HG02943 (cell line): Measurements from ENCODE around the gene ACAA2.
"Not testable (repeated sequence)": the region's sequence is repeated elsewhere in the genome, so short reads cannot be mapped to it uniquely, and the experiment has no call there.

Experiments
- ATAC-seq: cut with Tn5 transposase; IDR thresholded peaks from one replicate; pipeline ENCODE4 v1.9.1; 2021; ENCODE audit warnings: mild to moderate bottlenecking, low read depth, moderate library complexity; ENCODE audit not compliant: unreplicated experiment

The ACAA2 gene

DNA sequence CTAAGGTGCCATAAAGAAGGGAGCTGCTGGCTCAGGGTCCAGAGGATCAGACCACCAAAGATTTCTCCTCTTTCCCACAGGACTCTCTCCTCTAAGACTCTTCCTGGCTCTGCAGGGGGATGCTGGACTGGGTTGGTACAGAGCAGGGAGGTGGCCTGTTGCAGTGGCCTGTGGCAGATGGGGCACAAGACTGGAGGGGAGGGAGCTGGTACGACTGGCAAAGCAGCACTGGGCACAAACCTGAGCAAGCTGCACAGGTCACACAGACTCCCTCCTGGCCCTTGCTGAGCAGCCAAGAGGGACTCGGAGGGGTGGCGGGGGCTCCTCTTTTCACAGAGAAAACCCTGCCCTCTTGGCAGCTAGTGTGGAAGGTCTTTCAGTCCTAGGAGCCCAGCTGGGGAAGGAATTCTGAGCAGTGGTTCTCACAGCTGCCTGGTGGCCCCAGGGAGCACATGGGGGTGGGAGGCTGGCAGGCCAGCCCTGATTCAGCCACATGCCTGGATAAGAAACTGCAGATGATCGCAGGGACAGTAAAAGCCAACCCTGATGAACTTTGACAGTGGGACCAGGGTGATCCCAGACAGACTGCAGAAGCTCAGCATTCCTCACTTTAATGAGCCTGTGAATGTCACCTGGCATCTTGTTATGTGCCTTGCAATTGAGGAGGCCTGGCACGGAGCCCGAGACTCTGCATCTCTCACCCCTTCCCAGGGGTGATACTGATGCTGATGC, 32.5 kb upstream of the ACAA2 start:
- no peak for ATAC-seq

GRCh38 chr18:49844903-49845302, 31.6 kb upstream of the ACAA2 start:
- no peak for ATAC-seq

DNA sequence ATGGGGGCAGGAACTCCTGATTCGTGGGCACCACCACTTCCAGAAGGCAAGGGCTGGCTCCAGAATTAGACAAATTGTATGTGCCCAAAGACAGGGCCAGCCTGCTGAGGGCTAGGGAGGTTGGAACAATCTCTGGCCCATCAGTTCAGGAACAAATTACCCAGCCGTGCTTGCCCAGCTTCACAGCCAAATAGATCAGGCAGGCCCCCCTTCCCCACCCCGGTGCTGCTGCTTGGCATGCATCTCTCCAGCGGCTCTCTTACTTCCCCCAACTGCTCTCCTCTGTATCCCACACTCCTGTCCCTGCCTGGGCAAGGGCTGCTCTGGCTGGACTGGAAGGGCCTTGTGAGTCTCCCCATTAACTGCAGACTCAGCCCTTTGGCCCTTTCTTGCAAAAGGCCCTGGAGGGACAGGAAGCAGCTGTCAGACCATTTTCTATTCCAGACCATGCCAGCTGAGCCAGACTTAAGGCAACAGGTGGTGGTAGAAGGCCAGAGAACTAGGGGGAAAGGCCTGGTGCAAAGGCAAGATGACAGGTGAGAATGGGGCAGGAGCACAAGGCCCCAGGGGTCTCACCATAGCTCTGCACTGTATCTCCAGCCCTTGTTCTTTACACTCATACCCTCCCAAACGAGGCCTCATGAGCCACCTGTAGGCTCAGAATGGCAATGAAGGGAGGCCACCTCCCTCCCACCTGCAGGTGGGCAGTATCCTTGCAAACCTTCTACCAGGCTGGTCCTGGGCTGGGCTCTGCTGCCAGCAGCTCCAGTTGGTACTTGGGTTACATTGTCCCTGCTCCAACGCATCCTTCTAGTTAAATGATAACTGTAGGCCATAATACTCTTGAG, 30.7 kb upstream of the ACAA2 start:
- ATAC-seq: no peak

DNA sequence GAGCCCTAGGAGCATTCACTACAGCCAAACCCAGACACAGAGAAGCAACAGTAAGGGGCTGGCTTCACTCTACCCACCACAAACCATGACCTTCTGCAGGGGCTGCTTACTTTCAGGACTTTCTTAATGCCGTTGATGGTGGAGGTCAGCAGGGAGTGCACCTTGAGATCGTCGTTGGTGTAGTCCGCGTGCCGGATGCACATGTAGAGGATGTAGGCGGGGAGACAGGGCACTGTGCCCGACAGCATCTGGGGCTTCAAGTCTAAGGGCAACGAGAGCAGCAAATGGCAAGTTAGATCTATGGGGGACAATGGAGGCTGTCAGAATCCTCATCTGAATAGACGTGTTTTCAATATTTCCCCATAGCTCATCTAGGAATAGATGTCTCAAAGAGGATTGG, 29.8 kb upstream of the ACAA2 start:
- no peak for ATAC-seq

DNA sequence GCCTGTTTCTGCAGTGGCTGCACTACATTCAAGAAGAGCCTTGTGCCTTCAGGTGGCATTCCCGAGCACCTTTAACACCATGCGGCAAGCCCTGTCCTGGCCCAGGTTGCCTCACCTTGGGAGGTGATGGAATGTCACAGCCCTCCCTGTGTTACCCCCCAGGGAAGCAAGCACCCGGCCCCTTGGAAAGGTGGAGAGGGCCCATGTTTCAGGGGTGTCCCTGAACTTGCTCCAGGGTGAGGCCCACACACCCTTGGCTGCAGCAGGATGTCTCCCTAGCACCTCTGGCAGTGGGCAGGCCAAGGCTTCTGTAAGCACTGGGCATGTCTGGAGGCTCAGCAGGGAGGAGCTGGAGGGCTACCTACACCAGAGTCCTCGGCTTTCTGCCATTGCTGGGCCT, 29.3 kb upstream of the ACAA2 start:
- no peak for ATAC-seq

DNA sequence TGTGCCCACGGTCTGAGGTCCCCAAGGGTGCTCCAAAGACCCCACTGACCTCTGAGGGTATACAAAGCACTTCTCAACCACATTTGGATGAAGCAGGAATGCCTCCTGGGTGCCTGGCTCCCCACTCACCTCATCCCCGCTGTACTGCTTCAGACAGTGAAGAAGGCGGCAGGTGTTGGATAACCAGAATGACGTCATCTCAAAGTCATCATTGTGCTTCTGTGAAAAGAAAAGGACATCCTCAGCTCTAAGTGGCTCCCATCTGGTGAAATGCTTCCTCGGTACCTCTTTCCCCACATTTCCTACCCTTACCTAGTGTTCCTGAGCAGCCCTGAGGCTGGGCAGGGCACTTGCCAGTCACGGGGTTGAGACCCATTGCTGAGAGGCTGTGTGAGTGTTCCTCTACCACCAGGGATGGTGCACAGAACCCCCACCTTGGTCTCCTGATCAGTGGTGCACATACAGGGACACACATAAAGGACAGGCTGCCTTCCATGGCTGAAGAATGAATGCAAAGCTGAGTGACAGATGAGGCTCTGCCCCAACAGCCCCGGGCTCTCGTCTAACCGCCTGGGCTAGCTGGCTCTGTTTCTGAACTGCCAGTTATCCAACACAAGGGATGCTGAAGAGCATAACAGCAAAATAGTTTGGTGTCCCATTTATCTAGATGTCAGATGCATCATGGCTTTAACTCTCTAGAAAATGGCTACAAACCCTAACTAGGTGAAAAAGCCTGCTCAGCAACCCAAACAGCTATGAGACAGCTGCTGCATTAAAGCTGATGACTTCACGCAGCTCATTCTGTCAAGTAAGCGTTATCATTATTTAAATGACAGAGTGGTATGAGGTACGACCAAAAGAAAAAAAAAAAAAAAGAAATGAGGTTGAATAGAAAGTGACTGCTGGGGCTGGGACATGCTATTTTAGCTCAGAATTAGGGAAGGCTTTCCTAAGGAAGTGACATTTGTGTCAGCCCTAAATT, 28.2 kb upstream of the ACAA2 start:
- ATAC-seq: no peak

DNA sequence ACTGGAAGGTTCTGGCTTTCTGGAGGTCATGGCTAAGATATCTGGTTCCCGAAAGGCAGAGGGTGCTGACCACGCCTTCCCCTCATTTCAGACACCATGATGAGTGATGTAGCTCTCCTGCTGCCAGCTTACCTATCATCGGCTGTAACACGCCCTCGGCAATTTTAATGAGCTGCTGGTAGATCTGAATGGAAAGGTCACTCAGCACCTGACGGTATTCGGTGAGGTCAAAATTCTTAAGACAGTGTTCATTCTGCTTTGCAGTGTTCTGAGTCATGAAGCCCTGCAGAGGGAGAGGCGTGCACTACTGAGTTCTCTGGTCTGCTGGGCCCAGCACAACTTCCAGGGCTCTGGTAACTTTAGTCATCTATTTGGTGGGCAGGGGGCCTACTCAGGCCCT, 25.7 kb upstream of the ACAA2 start:
- ATAC-seq: no peak

DNA sequence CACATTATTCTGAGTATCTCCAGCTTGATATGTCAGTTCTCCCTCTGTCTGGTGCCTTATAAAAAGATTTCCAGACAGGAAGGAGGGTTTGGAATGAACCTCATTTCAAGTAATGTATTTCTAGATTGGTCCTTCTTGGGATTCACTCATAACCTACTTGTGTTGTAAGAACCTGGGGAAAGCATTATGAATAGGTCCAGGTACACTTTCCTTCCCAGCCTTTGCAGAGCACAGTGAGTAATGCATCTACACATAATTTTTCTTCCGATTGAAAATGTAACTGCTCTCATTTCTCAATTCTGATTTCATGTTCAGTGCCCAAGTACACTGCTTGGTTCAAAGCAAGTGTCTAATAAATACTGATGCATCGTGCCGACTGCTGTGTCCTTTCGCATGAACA, 25.0 kb upstream of the ACAA2 start:
- no peak for ATAC-seq

DNA sequence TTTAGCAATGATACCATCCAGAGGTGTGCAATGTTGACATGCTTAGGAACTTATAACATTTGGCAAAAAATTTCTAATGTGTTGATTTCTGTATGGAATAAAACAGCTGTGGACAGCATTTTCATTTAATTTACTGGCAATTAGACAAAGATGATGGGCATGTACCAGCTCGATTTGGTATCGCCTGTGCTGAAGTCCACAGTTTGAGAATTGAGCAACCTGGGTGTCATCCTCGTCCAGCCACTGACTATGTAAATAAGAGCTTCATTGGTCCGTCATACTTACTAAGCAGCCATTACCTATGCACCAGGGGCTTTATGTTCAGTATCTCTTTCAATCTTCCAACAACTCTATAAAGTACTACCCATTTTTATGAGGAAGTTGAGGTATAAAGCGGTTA, 24.6 kb upstream of the ACAA2 start:
- no peak for ATAC-seq

GRCh38 chr18:49837316-49837835, 24.0 kb upstream of the ACAA2 start:
- ATAC-seq: not testable (repeated sequence)

DNA sequence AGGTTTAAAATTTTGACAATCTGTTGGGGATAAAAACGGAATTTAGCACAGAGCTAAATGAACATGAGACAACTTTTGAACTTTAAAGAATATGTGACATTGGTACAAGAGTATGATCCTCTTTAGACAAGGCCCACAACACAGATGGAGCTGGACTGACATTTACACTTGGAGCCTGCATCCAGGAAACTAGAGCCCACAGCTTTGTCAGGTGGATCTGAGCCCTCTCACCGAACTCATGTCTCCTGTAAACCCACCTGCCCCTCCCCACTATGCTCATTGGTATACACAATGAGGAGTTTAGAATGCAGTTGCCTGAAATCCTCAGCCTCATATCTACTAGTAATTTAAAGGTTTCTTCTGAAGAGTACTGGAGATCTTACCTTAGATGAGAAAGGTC, 22.1 kb upstream of the ACAA2 start:
- ATAC-seq: no peak

DNA sequence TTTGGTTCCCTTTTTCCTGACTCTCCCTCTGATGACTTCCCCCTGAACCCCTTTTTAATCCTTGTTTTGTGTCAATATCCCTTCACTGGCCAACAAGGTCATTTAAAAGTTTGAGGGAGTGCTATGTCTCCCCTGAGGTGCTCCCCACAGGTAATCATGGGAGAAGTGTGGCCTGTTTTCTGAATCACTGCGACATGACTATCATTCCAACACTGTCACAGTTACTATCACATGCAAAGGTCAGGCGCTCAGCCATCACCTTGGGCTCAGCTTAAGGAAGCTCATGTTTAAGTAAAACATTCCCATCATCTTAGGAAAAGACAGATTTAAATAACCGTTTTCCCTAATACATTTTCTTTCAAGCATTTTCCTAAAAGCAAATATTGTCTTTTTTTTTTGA, 20.9 kb upstream of the ACAA2 start:
- no peak for ATAC-seq

GRCh38 chr18:49833814-49834213, 20.5 kb upstream of the ACAA2 start:
- no peak for ATAC-seq

DNA sequence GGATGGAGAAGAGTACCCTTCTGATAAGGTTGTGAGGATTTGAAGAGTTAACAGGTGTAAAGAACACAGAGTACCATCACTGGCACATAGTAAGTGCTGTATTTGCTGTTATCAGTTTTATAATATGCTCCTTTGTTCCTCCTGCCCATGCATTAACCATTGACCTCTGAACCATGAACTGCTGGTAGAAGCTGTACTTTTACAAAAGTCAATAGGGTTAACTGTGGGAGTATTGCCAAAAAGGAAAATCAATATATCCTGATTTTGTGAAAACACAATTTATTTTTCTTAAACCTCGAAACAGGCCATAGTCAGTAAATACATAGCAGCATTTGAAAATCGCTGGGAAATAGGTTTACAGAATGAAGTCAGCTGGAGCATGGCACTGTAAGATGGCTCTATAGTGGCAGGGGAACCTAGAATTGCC, 18.9 kb upstream of the ACAA2 start:
- no peak for ATAC-seq

GRCh38 chr18:49827996-49828395, 14.7 kb upstream of the ACAA2 start:
- no peak for ATAC-seq

GRCh38 chr18:49819823-49820671, 6.7 kb upstream of the ACAA2 start:
- no peak for ATAC-seq

- no peak for ATAC-seq
These were observed 5.8 kb upstream of the ACAA2 start for GRCh38 chr18:49819071-49819662.

DNA sequence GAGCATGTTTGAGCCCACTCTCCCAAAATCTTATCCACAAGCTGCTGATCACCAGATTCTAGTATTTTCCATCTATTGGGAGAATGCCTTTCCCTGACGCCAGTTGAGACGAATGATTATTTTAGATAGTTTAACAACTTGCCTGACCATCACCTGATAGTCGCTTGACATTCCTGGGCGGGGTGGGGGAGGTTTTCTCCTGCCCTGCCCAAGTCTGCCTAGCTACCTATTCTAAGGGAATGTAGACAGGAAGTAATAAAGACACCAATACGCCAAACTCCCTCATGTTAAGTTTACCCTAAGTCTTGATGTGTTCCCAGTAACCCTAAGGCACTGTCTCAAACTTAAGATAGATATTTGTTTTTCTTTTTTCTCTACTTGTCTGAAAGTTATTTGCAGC, 4.6 kb upstream of the ACAA2 start:
- no peak for ATAC-seq

GRCh38 chr18:49815927-49816326, 2.6 kb upstream of the ACAA2 start:
- ATAC-seq: no peak
